ENCODE results near the gene PLPPR2. TPM values are rescaled to one million over a fixed set of nuclear protein-coding genes. Genes with fewer than 3 reads are reported as not detected.
"Not testable (repeated sequence)": the region's sequence is repeated elsewhere in the genome, so short reads cannot be mapped to it uniquely, and the experiment has no call there.

PLPPR2 gene
- total and polyA plus RNA-seq, 7 donors, result 4.3 to 33.6 (median 20.8) TPM

DNA sequence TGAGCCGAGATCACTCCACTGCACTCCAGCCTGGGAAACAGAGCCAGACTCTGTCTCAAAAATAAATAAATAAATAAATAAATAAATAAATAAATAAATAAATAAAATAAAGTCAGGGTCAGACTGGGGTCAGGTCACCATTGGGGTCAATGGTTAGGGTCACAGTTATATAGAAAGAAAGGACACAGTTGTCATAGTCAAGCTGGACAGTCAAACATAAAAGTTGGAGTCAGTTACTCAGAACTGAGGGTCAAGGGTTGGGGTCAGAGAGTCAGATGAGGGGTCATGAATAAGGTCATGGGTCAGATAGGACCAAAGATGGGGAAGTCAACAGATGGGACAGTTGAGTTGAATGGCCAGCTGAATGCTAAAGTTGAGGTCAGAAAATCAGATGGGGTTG lies 45.6 kb downstream of the PLPPR2 start:
- Histone ChIP-seq H3K4me1 (no peaks in the 10 kb centered on the region), H3K27me3 (ENCODE audit: insufficient read depth in 3 of 3, low read length in 2 of 3) (peaks cover 0 to under 1% (median 0%) of the 10 kb centered on the region in 3 donors), H3K27ac (no peak overlapping the region), H3K36me3 (ENCODE audit: insufficient read depth in 1 of 2, low read depth in 1 of 2) (no peaks in the 10 kb centered on the region), H3K9me3 (no peaks in the 10 kb centered on the region), H3K4me3 (no peak overlapping the region)
- no peak for DNase-seq
- 71 to 88% (median 85%) methylated on average over 1 of the region's 1 CpG for WGBS, 3 donors
- intact Hi-C loops (cut with DNase I), result no loop called here
- TF ChIP-seq, protein P1, sequence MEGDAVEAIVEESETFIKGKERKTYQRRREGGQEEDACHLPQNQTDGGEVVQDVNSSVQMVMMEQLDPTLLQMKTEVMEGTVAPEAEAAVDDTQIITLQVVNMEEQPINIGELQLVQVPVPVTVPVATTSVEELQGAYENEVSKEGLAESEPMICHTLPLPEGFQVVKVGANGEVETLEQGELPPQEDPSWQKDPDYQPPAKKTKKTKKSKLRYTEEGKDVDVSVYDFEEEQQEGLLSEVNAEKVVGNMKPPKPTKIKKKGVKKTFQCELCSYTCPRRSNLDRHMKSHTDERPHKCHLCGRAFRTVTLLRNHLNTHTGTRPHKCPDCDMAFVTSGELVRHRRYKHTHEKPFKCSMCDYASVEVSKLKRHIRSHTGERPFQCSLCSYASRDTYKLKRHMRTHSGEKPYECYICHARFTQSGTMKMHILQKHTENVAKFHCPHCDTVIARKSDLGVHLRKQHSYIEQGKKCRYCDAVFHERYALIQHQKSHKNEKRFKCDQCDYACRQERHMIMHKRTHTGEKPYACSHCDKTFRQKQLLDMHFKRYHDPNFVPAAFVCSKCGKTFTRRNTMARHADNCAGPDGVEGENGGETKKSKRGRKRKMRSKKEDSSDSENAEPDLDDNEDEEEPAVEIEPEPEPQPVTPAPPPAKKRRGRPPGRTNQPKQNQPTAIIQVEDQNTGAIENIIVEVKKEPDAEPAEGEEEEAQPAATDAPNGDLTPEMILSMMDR (IDR thresholded peaks at IDR 0.05), result no peak
- no peak for ATAC-seq

DNA sequence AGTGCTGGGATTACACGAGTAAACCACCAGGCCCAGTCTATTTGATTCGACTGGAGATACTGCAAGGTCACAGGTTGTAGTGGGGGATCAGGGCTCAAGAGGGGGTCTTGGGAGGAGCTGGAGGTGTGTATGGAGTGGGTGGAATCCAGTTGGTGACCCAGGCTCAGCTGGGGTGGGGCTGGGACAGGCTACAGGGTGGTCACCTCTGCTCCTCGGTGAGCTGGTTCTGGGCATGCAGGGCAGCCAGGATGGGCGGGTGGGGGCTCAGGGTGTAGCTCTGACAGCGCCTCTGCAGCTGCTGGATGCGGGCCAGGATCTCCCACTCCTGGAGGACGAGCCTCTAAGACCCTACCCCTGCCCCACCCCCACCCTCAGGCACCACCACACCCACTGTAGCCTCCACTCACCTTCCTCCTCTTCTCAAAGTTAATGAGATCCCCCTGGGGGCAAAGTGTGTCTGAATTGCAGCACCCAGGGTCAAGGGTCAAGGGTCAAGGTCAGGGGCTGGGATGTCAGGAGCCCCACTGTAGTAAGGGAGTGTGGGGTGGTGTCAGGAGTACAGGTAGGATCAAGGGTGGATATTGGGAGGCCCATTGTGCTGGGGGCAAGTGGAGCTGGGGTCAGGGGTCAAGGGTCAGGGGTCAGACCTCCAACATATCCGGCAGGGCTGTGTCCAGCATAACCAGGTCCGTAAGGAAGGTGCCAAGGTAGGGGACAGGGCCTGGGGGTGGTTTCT lies 46.7 kb downstream of the PLPPR2 start:
- H3K27ac ChIP-seq, result no peak overlapping the region
- H3K36me3 ChIP-seq (ENCODE audit: insufficient read depth in 1 of 2, low read depth in 1 of 2), result no peaks in the 10 kb centered on the region
- H3K9me3 ChIP-seq, result no peaks in the 10 kb centered on the region
- no peak for ATAC-seq
- no peak for DNase-seq
- TF ChIP-seq, protein P1 (IDR thresholded peaks at IDR 0.05), result no peak
- WGBS, 3 donors, result 79 to 83% (median 80%) methylated on average over 9 of the region's 9 CpGs
- H3K27me3 ChIP-seq (ENCODE audit: insufficient read depth in 3 of 3, low read length in 2 of 3), result peaks cover 0 to 8% (median 3%) of the 10 kb centered on the region in 3 donors
- intact Hi-C loops (cut with DNase I), result no loop called here
- no peak overlapping the region for H3K4me3 ChIP-seq
- no peaks in the 10 kb centered on the region for H3K4me1 ChIP-seq

DNA sequence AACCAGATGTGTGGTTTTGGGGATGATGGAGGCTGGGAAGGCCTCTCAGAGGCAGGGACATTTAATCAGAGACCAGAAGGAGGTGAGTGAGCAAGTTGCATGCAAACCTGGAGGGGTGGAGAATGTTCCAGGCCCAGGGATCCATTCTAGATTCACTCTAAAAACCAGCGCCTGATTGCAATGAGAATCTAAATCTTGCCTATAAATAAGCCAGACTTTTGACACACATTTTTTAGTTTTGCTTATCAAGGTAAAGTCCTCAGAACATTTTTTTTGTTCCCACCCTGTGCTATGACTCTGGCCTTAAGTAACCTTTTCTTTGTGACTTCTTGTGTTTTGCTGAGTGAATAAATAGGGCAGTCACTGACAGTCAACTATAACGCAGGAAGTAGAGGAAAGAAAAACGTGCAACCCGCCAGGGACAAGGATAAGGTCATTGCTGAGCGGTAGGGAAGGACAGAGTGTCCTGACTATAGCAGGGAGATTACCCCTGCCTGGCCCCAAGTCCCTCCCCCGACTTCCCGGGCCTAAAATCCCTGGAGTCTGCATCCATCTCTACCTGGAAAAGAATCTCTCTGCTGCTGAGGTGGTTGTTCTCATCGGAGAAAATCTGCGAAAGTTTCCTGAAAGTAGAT lies 49.5 kb downstream of the PLPPR2 start:
- H3K4me1 ChIP-seq, result no peaks in the 10 kb centered on the region
- H3K27ac ChIP-seq, result no peak overlapping the region
- ATAC-seq (no peak), DNase-seq (no peak)
- TF ChIP-seq, protein P1 (IDR thresholded peaks at IDR 0.05), result no peak
- 52 to 56% (median 55%) methylated on average over 9 of the region's 9 CpGs for WGBS, 3 donors
- no peaks in the 10 kb centered on the region for H3K36me3 ChIP-seq (ENCODE audit: insufficient read depth in 1 of 2, low read depth in 1 of 2)
- no peaks in the 10 kb centered on the region for H3K9me3 ChIP-seq
- intact Hi-C loops (cut with DNase I), result no loop called here
- peaks cover 0 to 18% (median 3%) of the 10 kb centered on the region in 3 donors for H3K27me3 ChIP-seq (ENCODE audit: insufficient read depth in 3 of 3, low read length in 2 of 3)
- H3K4me3 ChIP-seq, result no peak overlapping the region

DNA sequence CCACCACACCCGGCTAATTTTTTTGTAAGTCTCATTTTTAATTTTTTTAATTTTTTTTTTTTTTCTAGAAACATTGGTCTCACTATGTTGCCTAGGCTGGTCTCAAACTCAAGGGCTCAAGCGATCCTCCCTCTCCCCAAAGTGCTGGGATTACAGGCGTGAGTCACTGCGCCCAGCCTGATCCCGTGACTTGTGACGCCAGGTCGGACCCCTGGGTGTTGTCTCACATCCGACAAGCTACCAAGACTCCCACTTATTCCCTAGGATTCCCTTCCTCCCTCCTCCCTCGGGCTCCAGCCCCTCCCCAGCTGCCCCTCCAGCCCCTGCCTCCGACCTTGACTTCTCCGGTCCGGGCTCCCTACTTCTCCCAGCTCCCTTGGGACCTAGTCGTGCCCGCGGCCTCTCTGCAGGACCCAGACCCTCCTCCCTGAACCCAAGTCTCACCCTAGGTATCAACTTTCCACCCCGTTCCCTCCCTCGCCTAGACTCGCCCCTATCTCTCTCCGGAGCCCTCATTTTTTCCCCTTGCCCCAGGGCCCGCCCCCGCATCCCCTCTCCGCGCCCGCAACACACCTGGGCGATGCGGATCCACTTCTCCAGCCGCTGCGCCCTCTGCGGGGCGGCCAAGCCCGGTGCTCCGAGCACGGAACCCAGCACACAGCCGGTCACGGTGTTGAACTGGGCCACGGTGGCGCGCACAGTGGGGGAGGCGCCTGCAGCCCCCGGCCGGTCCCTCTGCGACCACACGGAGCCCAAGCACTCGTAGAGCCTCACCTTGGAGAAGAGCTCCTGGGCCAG lies 50.8 kb downstream of the PLPPR2 start:
- peaks cover 0 to 18% (median 3%) of the 10 kb centered on the region in 3 donors for H3K27me3 ChIP-seq (ENCODE audit: insufficient read depth in 3 of 3, low read length in 2 of 3)
- TF ChIP-seq, protein P1 (IDR thresholded peaks at IDR 0.05), result no peak
- WGBS, 3 donors, result 23 to 39% (median 35%) methylated on average over 44 of the region's 44 CpGs
- no peaks in the 10 kb centered on the region for H3K36me3 ChIP-seq (ENCODE audit: insufficient read depth in 1 of 2, low read depth in 1 of 2)
- intact Hi-C loops (cut with DNase I), result no loop called here
- DNase-seq (no peak), ATAC-seq (no peak)
- H3K4me1 ChIP-seq, result no peaks in the 10 kb centered on the region
- H3K27ac ChIP-seq, result no peak overlapping the region
- H3K4me3 ChIP-seq, result no peak overlapping the region
- no peaks in the 10 kb centered on the region for H3K9me3 ChIP-seq

DNA sequence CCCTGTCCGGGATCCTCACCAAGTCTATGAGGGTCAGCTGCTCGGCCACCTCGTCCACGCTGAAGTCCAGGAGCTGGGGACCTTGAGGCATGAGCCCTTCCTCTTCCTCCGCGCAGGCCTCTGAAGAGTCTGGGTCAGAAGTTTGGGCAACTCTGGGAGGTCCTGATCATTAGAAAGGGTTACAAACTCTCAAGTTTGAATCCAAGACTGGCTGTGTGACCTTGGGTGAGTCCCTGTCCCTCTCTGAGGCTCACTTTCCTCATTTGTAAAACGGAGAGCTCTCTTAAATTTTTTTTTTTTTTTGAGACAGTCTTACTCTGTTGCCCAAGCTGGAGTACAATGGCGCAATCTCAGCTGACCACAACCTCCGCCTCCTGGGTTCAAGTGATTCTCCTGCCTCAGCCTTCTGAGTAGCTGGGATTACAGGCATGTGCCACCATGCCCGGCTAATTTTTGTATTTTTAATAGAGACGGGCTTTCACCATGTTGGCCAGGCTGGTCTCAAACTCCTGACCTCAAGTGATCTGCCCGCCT lies 51.5 kb downstream of the PLPPR2 start:
- H3K27me3 ChIP-seq (ENCODE audit: insufficient read depth in 3 of 3, low read length in 2 of 3), result peaks cover 0 to 18% (median 3%) of the 10 kb centered on the region in 3 donors
- ATAC-seq; H3K27ac ChIP-seq; H3K4me1 ChIP-seq; intact Hi-C loops (cut with DNase I); H3K9me3 ChIP-seq; DNase-seq; H3K4me3 ChIP-seq; H3K36me3 ChIP-seq (ENCODE audit: insufficient read depth in 1 of 2, low read depth in 1 of 2): not testable (repeated sequence)
- 74 to 81% (median 75%) methylated on average over 12 of the region's 12 CpGs for WGBS, 3 donors

Data from psoas muscle (tissue), 8 donors.